ENCODE results near the gene RNF181.
"Not testable (repeated sequence)": the region's sequence is repeated elsewhere in the genome, so short reads cannot be mapped to it uniquely, and the experiment has no call there.

Gene RNF181

GRCh38 chr2:85596486-85597143 lies 1.1 kb downstream of the RNF181 start:
- DNase-seq (ENCODE audit: low read depth), result no peak

GRCh38 chr2:85597241-85597640 lies 1.7 kb downstream of the RNF181 start:
- DNase-seq (ENCODE audit: low read depth), result no peak

- DNase-seq (ENCODE audit: low read depth), result no peak
Observed at GRCh38 chr2:85598594-85599340, 3.2 kb downstream of the RNF181 start.

- no peak for DNase-seq (ENCODE audit: low read depth)
Observed at GRCh38 chr2:85599468-85600234, 4.1 kb downstream of the RNF181 start.

GRCh38 chr2:85600235-85600575 lies 4.7 kb downstream of the RNF181 start:
- no peak for DNase-seq (ENCODE audit: low read depth)

- DNase-seq (ENCODE audit: low read depth), result no peak
Observed at GRCh38 chr2:85600951-85601770, 5.6 kb downstream of the RNF181 start.

- no peak for DNase-seq (ENCODE audit: low read depth)
Observed at GRCh38 chr2:85601771-85602475, 6.4 kb downstream of the RNF181 start.

GRCh38 chr2:85602476-85603234 lies 7.1 kb downstream of the RNF181 start, which contains the start of gene TMEM150A:
TMEM150A (minus strand) TSS chr2:85602698; CDS start chr2:85601948, 750 bp downstream.
- peak; percentile 74 for DNase-seq (ENCODE audit: low read depth)

- not testable (repeated sequence) for DNase-seq (ENCODE audit: low read depth)
Observed at GRCh38 chr2:85604133-85604444, 8.5 kb downstream of the RNF181 start.

GRCh38 chr2:85604568-85605339 lies 9.2 kb downstream of the RNF181 start:
- no peak for DNase-seq (ENCODE audit: low read depth)

- peak; percentile 48 for DNase-seq (ENCODE audit: low read depth)
Observed at GRCh38 chr2:85605406-85606115, 10.0 kb downstream of the RNF181 start.

GRCh38 chr2:85606116-85606455 lies 10.5 kb downstream of the RNF181 start:
- DNase-seq (ENCODE audit: low read depth), result no peak

GRCh38 chr2:85607268-85608215 lies 12.0 kb downstream of the RNF181 start:
- DNase-seq (ENCODE audit: low read depth), result no peak

- DNase-seq (ENCODE audit: low read depth), result no peak
Observed at GRCh38 chr2:85611217-85611704, 15.7 kb downstream of the RNF181 start.

GRCh38 chr2:85611705-85612587 lies 16.4 kb downstream of the RNF181 start, which contains the start of gene C2orf68:
C2orf68 (minus strand) TSS chr2:85612066; CDS start chr2:85611984, 82 bp downstream.
- DNase-seq (ENCODE audit: low read depth), result peak; percentile 57

GRCh38 chr2:85613717-85614515 lies 18.4 kb downstream of the RNF181 start:
- DNase-seq (ENCODE audit: low read depth), result no peak

Measured in fibroblast of the conjunctiva (primary cell).